NK-92 (cell line): ENCODE results near the gene USP16.
"Not testable (repeated sequence)": the region's sequence is repeated elsewhere in the genome, so short reads cannot be mapped to it uniquely, and the experiment has no call there.

Source experiments
- DNase-seq: peaks from one replicate; lab custom pipeline; 2025; ENCODE audit not compliant: unreplicated experiment; lab: John Stamatoyannopoulos, UW

Gene USP16

GRCh38 chr21:29033301-29033700, 8.8 kb downstream of the USP16 start:
- no peak for DNase-seq

GRCh38 chr21:29033871-29034270, 9.4 kb downstream of the USP16 start:
- DNase-seq, result no peak

- no peak for DNase-seq
Observed at GRCh38 chr21:29034678-29035077, 10.2 kb downstream of the USP16 start.

GRCh38 chr21:29052224-29052623, 27.8 kb downstream of the USP16 start:
- no peak for DNase-seq

DNA sequence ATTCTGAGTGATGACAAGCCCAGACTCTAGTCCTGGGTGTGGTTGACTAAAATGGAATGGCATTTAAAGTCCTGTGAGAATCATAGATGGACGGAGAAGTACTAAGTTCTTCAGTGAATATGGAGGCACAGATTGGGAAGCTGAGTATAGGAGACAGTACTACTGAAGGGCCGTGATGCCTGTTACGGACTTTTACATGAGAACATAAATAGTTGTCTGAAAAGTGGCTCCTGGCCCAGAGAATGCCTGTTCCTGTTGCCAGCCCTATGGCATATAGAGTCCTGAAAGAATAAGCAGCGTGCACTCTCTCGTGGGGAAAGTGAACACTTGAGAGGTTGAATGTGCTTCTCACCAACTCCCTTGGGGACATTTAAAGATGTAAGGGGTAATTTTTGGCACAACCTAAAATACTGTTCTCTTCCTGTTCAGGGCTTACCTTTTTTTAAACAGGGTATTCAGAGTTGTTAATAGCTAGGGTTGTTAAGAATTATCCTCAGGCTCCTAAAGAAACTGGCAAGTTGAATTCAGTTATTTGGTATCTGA, 28.6 kb downstream of the USP16 start:
- DNase-seq, result no peak

- DNase-seq, result no peak
Observed at GRCh38 chr21:29053656-29054055, 29.2 kb downstream of the USP16 start.

DNA sequence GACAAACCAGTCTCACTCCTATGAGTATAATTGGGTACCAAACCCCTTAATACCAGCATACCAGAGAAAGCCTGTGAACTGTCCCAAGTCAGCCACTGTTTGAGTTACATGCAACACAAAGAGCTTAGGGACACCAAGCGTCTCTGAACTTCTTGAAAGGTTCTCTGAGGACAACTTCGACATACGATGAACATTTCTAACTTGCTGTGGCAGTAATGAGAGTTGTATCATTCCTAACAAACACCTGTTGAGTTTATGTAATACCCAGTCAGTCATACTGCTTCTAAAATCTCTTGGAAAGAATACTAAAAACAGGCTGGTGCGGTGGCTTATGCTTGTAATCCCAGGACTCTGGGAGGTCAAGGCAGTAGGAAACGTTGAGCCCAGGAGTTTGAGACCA, 30.6 kb downstream of the USP16 start:
- no peak for DNase-seq

DNA sequence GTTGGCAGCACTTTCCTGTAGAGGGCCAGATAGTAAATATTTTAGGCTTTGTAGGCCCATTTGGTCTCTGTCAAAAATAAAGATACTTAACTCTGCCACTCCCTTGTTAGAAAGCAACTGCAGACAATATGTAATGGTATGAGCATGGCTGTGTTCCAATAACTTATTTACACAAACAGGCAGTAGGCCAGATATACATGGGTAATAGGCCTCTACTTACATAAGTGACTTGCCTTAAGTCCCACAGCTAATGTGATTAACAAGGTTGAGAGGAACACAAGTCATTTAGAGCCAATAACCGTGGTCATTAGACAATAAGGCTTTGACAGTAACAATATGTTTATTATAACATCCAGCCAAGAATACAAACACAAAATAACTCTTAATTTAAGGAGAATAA, 31.5 kb downstream of the USP16 start:
- DNase-seq, result no peak

DNA sequence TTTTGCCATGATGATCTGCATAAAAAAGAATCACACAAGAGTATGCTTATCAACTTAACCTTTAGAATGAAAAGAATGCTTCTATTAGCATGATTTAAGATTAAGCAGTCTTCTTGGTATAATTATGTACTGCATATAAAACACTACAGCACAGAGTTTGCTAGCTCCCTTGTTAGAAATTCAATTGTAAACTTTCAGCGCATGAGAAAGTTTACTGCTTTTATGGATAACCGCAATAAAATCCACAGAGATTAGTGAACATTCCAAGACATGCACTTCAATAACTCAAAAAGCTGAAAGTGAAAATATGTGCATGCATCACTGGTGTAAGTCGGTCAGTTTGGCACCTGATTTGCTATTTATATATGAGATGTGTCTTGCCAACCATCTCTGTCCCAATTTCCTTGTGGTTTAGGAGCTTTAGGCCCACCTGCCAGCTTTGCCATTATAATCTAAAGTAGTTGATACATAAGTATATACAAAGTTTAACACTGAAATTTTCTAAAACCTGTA, 32.1 kb downstream of the USP16 start:
- DNase-seq, result no peak

DNA sequence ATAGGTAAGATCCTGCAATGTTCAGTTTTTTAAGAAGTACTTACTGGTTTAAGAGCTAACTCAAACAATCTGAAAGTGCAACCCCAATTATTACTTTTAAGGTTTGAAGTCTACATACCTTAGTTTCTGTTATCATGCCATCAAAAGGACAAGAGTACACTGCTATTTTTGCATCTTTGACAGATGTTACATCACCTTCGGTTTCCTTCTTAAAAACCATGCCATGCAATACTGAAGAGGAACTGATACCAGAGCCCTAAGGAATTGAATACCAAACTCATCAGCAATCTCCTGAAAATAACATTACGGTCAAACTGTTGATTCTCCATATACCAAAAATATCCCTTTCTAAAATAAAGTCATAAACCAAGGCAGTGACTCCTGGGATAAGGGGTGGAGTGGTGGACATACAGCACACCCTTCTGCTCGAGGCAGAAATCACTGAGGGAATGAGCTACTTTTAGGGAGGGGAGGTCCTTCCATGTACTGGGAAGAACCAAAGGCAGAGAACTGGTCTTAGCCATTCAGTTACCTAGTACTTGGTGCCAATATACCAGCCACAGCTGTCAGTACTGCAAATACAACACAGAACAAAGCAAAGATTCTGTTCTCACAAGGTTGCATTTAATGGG, 40.5 kb downstream of the USP16 start:
- DNase-seq, result no peak

DNA sequence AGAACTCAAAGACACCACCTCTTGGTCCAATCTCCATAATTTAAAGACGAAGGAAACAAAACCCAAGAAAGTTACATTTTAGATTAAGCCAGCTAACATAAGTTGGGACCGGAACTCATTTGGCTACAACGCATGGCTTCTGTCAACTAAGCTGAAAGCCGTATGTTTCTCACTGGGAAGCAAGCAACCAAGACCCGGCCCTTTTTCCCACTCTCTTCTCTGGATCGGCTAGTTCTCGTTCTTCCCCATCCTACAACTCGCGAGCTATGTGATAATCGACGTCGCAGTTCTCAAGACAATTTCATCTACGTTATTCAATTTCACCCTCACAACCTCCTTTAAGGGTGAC, 48.4 kb downstream of the USP16 start:
- no peak for DNase-seq

- DNase-seq, result peak; percentile 92
Observed at GRCh38 chr21:29073222-29074006, 48.9 kb downstream of the USP16 start, which contains the start of gene CCT8. CCT8 (minus strand) TSS chr21:29073648; CDS start chr21:29073590, 58 bp downstream.

DNA sequence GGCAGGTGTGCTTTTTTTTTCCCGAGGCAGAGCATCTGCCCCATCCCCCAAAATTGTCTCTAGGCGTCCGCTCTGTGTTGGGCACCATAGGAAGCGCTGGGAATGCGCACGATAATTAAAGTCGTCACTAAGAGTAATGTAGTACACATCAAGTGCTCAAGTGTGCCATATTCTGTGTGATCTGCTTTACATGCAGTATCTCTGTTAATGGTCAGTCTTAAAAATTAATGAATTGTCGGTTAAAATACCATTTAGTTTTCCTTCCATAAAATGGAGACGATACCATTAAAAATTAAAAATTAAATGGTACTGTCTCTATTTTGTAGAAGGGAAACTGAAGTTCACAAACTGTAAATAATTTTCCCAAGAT, 49.5 kb downstream of the USP16 start:
- no peak for DNase-seq

DNA sequence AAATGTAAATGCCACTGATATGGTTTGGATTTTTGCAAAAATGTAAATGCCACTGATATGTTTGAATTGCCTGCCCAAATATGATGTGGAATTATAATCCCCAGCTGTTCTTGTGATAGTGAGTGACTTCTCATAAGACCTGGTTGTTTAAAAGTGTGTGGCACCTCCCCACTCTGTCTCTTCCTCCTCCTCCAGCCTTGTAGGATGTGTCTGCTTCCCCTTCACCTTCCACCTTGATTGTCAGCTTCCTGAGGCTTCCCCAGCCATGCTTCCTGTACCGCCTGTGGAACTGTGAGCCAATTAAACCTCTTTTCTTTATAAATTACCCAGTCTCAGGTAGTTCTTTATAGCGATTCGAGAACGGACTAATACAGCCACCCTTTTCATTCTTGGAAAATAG, 50.3 kb downstream of the USP16 start:
- DNase-seq, result no peak

DNA sequence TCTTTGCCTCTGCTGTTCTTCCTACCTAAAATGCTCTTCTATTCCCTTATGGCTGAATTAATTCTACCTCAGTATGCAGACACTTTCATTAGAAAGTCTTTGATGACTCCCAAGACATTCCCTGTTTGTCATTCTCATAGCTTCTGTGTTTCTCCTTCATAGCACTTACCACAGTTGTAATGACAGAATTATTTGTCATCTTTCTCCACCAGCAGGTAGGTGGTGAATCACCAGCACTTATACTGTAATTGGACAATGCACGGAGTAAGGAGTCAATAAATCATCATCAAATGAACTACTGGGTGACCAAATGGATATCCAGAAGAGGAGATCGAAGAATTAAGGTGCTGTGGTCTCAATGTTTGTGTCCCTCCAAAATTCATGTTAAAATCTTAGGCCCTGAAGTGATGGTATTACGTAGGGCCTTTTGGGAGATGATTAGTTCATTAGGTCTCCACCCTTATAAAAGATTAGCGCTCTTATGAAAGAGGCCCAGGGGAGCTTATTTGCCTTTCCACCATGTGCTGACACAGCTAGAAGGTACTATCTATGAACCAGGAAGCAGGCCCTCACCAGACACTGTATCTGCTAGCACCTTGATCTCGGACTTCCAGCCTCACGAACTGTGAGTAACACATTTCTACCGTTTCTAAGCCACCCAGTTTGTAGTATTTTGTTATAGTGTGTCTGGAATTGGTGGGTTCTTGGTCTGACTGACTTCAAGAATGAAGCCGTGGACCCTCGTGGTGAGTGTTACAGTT, 51.4 kb downstream of the USP16 start:
- DNase-seq, result no peak

DNA sequence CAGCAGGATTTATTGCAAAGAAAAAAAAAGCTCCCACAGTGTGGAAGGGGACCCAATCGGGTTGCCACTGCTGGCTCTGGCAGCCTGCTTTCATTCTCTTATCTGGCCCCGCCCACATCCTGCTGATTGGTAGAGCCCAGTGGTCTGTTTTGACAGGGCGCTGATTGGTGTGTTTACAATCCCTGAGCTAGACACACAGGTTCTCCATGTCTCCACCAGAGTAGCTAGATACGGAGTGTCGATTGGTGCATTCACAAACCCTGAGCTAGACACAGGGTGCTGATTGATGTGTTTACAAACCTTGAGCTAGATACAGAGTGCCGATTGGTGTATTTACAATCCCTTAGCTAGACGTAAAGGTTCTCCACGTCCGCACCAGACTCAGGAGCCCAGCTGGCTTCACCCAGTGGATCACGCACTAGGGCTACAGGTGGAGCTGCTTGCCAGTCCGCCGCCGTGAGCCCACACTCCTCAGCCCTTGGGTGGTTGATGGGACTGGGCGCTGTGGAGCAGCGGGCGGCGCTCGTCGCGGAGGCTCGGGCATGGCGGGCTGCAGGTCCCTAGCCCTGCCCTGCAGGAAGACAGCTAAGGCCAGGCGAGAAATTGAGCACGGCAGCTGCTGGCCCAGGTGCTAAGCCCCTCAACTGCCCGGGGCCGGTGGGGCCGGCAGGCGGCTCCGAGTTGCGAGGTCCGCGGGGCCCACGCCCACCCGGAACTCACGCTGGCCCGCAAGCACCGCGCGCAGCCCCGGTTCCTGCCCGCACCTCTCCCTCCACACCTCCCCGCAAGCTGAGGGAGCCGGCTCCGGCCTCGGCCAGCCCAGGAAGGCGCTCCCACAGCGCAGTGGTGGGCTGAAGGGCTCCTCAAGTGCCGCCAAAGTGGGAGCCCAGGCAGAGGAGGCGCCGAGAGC, 52.5 kb downstream of the USP16 start:
- not testable (repeated sequence) for DNase-seq

- no peak for DNase-seq
Observed at GRCh38 chr21:29077651-29078090, 53.2 kb downstream of the USP16 start.

- no peak for DNase-seq
Observed at GRCh38 chr21:29078869-29079767, 54.6 kb downstream of the USP16 start.

DNA sequence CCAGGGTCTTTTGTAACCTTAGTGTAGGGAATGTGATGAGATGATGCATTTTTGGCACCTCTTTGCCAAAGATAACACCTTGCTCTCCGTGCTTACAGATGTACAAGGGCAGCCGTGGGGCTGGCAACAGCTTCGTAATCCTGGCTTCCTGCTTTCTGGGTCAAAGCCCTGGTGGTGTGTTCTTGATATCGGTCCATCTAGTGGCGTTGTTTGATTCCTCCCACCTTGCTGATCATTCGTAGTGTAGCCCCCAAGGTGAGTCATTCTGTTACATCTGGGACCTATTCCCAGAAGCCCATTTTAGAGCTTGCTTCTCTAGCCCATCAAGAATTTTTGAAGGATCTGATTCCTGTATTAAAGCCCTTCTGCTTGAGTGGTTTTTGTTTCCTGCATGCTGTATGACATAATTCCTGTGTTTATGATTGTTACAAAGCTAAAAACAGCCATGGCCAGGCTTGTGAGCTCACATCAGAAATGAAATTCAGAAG, 56.0 kb downstream of the USP16 start:
- no peak for DNase-seq
